Measurements from ENCODE around the gene CDKN1C.
A peak's percentile ranks its signal among the peaks of the same experiment; 100 is the strongest.

Gene CDKN1C

DNA sequence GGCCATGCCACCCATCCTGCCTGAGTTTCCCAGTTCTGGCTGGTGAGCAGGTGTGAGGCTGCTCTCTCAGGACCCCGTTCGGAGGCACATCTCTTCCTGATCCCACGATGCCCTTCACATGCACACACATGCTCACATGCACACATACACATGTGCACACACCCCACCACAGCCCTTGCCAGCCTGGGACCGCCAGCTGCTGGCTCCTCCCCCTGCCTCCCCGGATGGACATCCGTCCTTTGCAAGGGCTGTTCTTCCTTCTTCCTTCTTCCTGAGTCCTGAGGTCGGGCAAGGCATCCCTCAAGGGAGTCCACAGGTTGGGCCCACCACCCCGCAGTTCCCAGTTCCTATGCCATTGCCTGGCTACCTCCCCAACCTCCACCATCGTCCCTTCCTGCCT lies 10.5 kb upstream of the CDKN1C start:
- TF ChIP-seq, protein P1, sequence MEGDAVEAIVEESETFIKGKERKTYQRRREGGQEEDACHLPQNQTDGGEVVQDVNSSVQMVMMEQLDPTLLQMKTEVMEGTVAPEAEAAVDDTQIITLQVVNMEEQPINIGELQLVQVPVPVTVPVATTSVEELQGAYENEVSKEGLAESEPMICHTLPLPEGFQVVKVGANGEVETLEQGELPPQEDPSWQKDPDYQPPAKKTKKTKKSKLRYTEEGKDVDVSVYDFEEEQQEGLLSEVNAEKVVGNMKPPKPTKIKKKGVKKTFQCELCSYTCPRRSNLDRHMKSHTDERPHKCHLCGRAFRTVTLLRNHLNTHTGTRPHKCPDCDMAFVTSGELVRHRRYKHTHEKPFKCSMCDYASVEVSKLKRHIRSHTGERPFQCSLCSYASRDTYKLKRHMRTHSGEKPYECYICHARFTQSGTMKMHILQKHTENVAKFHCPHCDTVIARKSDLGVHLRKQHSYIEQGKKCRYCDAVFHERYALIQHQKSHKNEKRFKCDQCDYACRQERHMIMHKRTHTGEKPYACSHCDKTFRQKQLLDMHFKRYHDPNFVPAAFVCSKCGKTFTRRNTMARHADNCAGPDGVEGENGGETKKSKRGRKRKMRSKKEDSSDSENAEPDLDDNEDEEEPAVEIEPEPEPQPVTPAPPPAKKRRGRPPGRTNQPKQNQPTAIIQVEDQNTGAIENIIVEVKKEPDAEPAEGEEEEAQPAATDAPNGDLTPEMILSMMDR (IDR thresholded peaks at IDR 0.05; ENCODE audit: unreplicated experiment in 3 of 3): no peak
- peak overlapping the region in 1 of 3 experiments; percentile 22 for H3K4me3 Mint-ChIP-seq
- peaks cover 4% of the 10 kb centered on the region for H3K4me1 Mint-ChIP-seq
- no peak overlapping the region for H3K27ac Mint-ChIP-seq
- no peaks in the 10 kb centered on the region for H3K36me3 Mint-ChIP-seq (ENCODE audit: low read depth)
- peaks cover 16% of the 10 kb centered on the region for H3K27me3 Mint-ChIP-seq (ENCODE audit: low read depth)
- no peaks in the 10 kb centered on the region for H3K9me3 Mint-ChIP-seq

DNA sequence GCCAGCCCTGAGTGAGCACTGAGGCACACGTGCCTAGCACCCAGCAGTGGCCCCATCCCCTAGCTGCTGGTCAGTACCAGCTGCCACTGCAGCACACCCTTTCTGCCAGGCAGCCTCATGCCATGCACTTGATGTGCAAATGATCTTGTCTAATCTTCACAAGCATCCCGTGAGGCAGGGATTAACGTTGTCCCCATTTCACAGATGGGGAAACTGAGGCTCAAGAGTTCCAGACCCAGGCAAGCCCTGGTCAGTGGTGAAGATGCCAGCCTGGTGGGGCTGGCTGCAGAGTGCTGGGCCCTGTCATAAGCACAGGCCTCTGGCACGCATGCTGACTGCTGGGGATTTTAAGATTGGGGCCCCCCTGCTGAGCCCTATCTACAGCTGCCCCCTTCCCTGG lies 8.4 kb upstream of the CDKN1C start:
- peaks cover 4% of the 10 kb centered on the region for H3K4me1 Mint-ChIP-seq
- H3K9me3 Mint-ChIP-seq: no peaks in the 10 kb centered on the region
- peaks cover 4% of the 10 kb centered on the region for H3K27me3 Mint-ChIP-seq (ENCODE audit: low read depth)
- no peaks in the 10 kb centered on the region for H3K36me3 Mint-ChIP-seq (ENCODE audit: low read depth)
- TF ChIP-seq, protein P1 (IDR thresholded peaks at IDR 0.05; ENCODE audit: unreplicated experiment in 3 of 3): no peak
- H3K27ac Mint-ChIP-seq: no peak overlapping the region
- H3K4me3 Mint-ChIP-seq: peak overlapping the region; percentile 25 to 35 (median 28)

DNA sequence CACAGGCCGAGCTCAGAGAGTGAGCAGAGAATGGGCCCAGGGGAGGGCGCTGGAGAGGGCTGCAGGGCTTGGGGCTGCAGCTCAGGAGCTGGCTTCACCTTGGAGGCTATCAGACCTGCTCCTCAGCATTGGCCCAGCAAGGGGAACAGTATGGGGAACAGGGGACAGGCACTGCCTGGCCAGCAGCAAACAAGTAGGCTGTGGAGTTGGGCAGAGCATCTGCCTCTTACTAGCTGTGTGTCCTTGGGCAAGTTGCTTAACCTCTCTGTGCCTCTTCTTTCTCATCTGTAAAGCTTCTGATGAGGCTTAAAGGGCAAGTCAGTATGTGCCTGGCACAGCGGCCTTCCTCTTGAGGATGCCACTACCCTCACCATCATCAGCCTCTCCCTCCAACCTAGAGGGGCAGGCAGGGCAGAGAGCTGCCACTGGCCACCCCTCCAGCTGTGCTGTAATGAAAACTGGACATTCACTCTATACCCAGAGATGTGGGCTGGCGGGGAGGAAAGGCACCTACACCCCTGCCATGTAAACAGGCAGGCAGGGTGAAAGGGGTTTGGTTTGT lies 7.5 kb upstream of the CDKN1C start:
- Mint-ChIP-seq H3K36me3 (ENCODE audit: low read depth) (no peaks in the 10 kb centered on the region), H3K4me3 (peak overlapping the region; percentile 76 to 82 (median 79)), H3K27me3 (ENCODE audit: low read depth) (peaks cover 4% of the 10 kb centered on the region), H3K4me1 (peaks cover 13% of the 10 kb centered on the region), H3K9me3 (no peaks in the 10 kb centered on the region), H3K27ac (peak overlapping the region; percentile 76 to 82 (median 78))
- TF ChIP-seq, protein P1 (IDR thresholded peaks at IDR 0.05; ENCODE audit: unreplicated experiment in 3 of 3): no peak

DNA sequence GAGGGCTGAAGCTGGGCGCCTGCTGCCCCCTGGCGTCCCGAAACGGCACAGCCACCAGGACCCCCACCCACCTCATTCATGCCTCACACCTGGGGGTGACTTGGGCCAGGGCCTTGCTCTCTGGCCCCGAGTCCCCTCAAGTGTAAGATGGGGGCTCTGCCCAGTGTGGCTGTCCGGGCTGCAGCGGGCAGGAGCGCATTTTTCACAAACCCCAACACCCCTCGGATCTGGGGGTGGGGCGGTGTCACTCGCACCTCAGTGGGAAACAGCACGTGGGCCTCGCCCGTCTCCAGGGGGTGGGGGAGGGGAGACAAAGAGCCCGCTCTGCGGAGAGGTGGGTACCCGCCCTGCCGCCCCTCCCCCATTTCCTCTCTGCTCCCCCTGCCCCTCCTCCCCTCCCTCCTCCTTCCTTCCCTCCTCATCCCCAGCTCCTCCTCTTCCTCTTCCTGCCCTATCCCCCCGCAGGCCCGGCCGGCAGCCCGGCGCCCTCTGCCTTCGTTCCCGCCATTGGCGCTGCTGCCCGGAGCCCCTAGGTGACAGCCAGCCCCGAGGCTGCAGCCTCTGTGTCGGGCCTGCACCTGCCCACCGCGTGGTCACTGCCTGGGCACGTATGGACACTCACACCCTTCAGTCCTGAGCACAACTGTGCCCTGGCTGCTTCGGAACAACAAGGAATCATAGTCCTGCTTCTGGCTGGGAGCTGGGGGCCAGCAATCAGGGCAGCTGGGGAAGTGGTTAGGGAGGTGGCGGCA lies 6.8 kb upstream of the CDKN1C start:
- H3K36me3 Mint-ChIP-seq (ENCODE audit: low read depth): no peaks in the 10 kb centered on the region
- H3K9me3 Mint-ChIP-seq: no peaks in the 10 kb centered on the region
- peaks cover 4% of the 10 kb centered on the region for H3K27me3 Mint-ChIP-seq (ENCODE audit: low read depth)
- peaks cover 20% of the 10 kb centered on the region for H3K4me1 Mint-ChIP-seq
- TF ChIP-seq, protein P1 (IDR thresholded peaks at IDR 0.05; ENCODE audit: unreplicated experiment in 3 of 3): peak; percentile 98 to 99 (median 98)
- peak overlapping the region; percentile 76 to 82 (median 78) for H3K27ac Mint-ChIP-seq
- peak overlapping the region; percentile 76 to 82 (median 79) for H3K4me3 Mint-ChIP-seq

DNA sequence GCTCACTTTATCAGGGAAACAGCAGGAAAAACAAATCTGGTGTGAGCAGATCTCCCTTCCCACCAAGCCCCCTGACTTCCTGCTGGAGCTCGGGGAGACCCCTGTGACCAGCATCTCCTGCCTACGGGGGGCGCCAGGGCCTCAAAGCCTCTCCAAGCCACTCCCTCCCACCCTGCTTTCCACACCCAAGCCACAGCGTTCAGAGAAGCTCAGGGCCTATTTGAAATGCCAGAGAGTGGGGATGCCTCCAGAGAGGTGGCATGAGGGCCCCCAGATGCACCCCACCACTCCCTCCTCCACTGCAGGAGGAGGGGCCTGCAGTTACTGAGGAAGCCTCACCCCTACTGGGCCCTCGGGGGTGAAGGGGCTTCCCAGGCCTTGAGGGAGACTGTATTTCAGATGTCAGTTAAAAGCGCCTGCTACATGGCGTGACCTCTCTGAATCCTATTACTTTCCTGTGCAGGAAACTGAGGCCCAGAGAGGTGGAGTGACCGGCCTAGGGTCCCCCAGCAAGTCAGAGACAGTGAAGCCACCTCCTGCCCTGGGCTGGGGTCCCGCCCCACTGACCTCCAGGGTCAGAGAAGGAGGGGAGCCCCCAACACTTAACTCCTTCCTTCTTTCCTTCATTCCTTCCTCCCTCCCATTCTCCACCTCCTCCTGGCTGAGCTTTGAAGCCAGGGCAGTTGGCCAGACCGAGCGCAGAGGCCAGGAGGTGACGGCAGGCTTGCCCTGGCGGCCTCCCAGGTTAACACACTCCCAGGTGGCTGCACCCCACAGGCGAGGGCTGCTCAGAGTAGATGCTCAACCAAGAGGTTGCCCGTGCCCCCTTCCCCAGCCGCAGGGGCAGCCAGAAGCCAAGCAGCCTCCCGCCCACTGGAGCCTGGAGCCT lies 6.0 kb upstream of the CDKN1C start:
- H3K27me3 Mint-ChIP-seq (ENCODE audit: low read depth): peaks cover 4% of the 10 kb centered on the region
- TF ChIP-seq, protein P1 (IDR thresholded peaks at IDR 0.05; ENCODE audit: unreplicated experiment in 3 of 3): no peak
- peak overlapping the region; percentile 56 to 82 (median 79) for H3K4me3 Mint-ChIP-seq
- H3K4me1 Mint-ChIP-seq: peaks cover 28% of the 10 kb centered on the region
- H3K9me3 Mint-ChIP-seq: no peaks in the 10 kb centered on the region
- peak overlapping the region; percentile 76 to 82 (median 76) for H3K27ac Mint-ChIP-seq
- H3K36me3 Mint-ChIP-seq (ENCODE audit: low read depth): no peaks in the 10 kb centered on the region

Measured in nephron (organoid).